SK-N-SH treated with all-trans-retinoic acid at 6 μM for 48 hours (cell line): ENCODE data around the gene RNF44.

ENCODE experiments used
- ATAC-seq: fragments of 200-7000 bp; cut with Tn5 transposase; 3 replicates; pipeline ENCODE4 v1.9.1; 2020; ENCODE audit warnings: mild to moderate bottlenecking, moderate library complexity
- ARNTL ChIP-seq: fragments of 450-650 bp; formaldehyde crosslinking; IDR thresholded peaks from 2 replicates; pipeline ENCODE4 v1.5.0; 2020; ENCODE audit warnings: low read depth, mild to moderate bottlenecking, moderate library complexity, borderline replicate concordance
- CSDC2 ChIP-seq: fragments of 250-450 bp; sonication (Bioruptor Pico); IDR thresholded peaks from 2 replicates; pipeline ENCODE4 v1.5.0; 2020; ENCODE audit warnings: mild to moderate bottlenecking, moderate library complexity
- GLIS3 ChIP-seq: fragments of 250-450 bp; sonication (Bioruptor Pico); IDR thresholded peaks from 2 replicates; pipeline ENCODE4 v1.5.0; 2020; ENCODE audit warnings: mild to moderate bottlenecking, moderate library complexity
- ISL1 ChIP-seq: fragments of 250-450 bp; sonication (Bioruptor Pico); IDR thresholded peaks from 2 replicates; pipeline ENCODE4 v2.1.2; 2022; ENCODE audit warnings: mild to moderate bottlenecking, moderate library complexity
- OSR1 ChIP-seq: fragments of 250-450 bp; sonication (Bioruptor Pico); IDR thresholded peaks from 2 replicates; pipeline ENCODE4 v1.8.0; 2022; ENCODE audit warnings: moderate library complexity, mild to moderate bottlenecking, inconsistent platforms
- PATZ1 ChIP-seq: fragments of 250-450 bp; sonication (Bioruptor Pico); IDR thresholded peaks from 2 replicates; pipeline ENCODE4 v1.8.0; 2020; ENCODE audit warnings: mild to moderate bottlenecking, moderate library complexity, borderline replicate concordance
- POU6F1 ChIP-seq: fragments of 250-450 bp; sonication (Bioruptor Pico); IDR thresholded peaks from 2 replicates; pipeline ENCODE4 v1.8.0; 2021; ENCODE audit warnings: low read depth, mild to moderate bottlenecking, moderate library complexity, borderline replicate concordance
- PPARA ChIP-seq: fragments of 250-450 bp; sonication (Bioruptor Pico); IDR thresholded peaks from 2 replicates; pipeline ENCODE4 v1.5.0; 2020; ENCODE audit warnings: mild to moderate bottlenecking, borderline replicate concordance
- SNAI2 ChIP-seq: fragments of 250-450 bp; sonication (Bioruptor Pico); IDR thresholded peaks from 2 replicates; pipeline ENCODE4 v1.5.0; 2020; ENCODE audit warnings: mild to moderate bottlenecking, moderate library complexity
- TCF4 ChIP-seq: fragments of 250-450 bp; sonication (Bioruptor Pico); IDR thresholded peaks from 2 replicates; pipeline ENCODE4 v1.8.0; 2021; ENCODE audit warnings: mild to moderate bottlenecking, moderate library complexity, borderline replicate concordance
- TOX ChIP-seq: fragments of 250-450 bp; sonication (Bioruptor Pico); IDR thresholded peaks from 2 replicates; pipeline ENCODE4 v1.8.0; 2021; ENCODE audit warnings: mild to moderate bottlenecking, moderate library complexity, borderline replicate concordance
- TSHZ2 ChIP-seq: fragments of 250-450 bp; sonication (Bioruptor Pico); IDR thresholded peaks from 2 replicates; pipeline ENCODE4 v1.5.0; 2020; ENCODE audit warnings: mild to moderate bottlenecking, moderate library complexity
- ZC3H10 ChIP-seq: fragments of 250-450 bp; sonication (Bioruptor Pico); IDR thresholded peaks from 2 replicates; pipeline ENCODE4 v1.5.1; 2021; ENCODE audit warnings: mild to moderate bottlenecking, moderate library complexity
- ZFP3 ChIP-seq: fragments of 250-450 bp; sonication (Bioruptor Pico); IDR thresholded peaks from 2 replicates; pipeline ENCODE4 v1.5.0; 2020; ENCODE audit warnings: mild to moderate bottlenecking, moderate library complexity
- ZFP30 ChIP-seq: fragments of 450-650 bp; formaldehyde crosslinking; IDR thresholded peaks from 2 replicates; pipeline ENCODE4 v1.5.0; 2022; ENCODE audit warnings: mild to moderate bottlenecking, moderate library complexity
- ZNF565 ChIP-seq: fragments of 450-650 bp; formaldehyde crosslinking; conservative IDR thresholded peaks from 2 replicates; pipeline ENCODE4 v1.5.0; 2020; ENCODE audit warnings: low read depth, mild to moderate bottlenecking, moderate library complexity
- ZNF70 ChIP-seq: fragments of 450-650 bp; formaldehyde crosslinking; IDR thresholded peaks from 2 replicates; pipeline ENCODE4 v1.5.0; 2020; ENCODE audit warnings: mild to moderate bottlenecking, moderate library complexity
- ZNF8 ChIP-seq: fragments of 450-650 bp; formaldehyde crosslinking; IDR thresholded peaks from 2 replicates; pipeline ENCODE4 v1.5.0; 2020; ENCODE audit warnings: mild to moderate bottlenecking, moderate library complexity
- TF ChIP-seq, protein P1 (sequence below): fragments of 250-450 bp; sonication (Bioruptor Pico); IDR thresholded peaks from 2 replicates; pipeline ENCODE4 v1.5.1; 2020; ENCODE audit warnings: low read depth, mild to moderate bottlenecking, moderate library complexity

Gene RNF44

DNA sequence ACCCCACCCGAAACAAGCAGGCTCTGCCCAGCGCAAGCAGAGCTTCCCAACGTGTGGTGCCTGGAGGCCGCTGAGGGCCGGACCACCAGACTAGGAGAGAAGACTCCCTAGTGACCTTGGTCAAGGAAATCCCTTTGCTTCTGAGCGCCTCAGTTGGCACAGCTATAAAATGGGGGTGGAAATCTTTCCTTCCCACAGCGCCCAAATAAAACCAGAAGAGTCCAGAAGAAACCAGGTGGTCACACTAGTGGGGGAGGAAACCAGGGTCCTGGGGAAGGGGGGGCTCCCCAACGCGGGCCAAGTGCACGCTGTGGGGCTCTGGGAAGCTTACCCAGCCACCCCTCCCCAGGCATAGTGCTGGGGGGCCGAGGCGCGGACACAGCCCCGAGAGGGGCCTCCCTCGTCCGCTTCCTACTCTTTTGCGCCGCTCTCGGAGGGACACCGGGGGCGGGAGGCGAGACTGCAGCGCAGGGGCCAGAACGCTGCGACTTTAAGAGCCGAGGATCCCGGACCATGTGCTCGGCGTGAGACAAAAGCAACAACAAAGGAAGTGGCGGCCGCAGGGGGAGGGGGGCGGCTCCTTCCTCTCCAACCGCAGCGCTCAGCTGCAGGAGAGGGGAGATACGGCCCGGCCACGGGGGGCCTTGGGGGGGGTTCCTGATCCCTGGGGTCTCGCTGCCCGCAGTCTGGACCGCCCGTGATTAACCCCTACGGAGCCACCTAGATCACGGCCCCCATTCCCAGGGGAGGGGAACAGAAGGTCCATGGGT lies 885 bp downstream of the RNF44 start:
- TF ChIP-seq PATZ1 (CRISPR knock-in tag) (peak; percentile 61; the same call in 1 of the 2 replicates), ZNF70 (no peak)
- peak; percentile 60 for ATAC-seq

GRCh38 chr5:176535664-176536131 lies 1.5 kb downstream of the RNF44 start:
- TF ChIP-seq PPARA (CRISPR knock-in tag): no peak
- no peak for TF ChIP-seq ISL1 (CRISPR knock-in tag)
- TF ChIP-seq TSHZ2 (CRISPR knock-in tag): no peak
- TF ChIP-seq ZFP3: no peak
- no peak for TF ChIP-seq ARNTL (CRISPR knock-in tag)
- TF ChIP-seq OSR1: no peak
- no peak for ATAC-seq

GRCh38 chr5:176535101-176535663 lies 2.0 kb downstream of the RNF44 start:
- TF ChIP-seq ZNF565 (CRISPR knock-in tag): no peak
- TF ChIP-seq ARNTL (CRISPR knock-in tag): no peak
- TF ChIP-seq, protein P1, sequence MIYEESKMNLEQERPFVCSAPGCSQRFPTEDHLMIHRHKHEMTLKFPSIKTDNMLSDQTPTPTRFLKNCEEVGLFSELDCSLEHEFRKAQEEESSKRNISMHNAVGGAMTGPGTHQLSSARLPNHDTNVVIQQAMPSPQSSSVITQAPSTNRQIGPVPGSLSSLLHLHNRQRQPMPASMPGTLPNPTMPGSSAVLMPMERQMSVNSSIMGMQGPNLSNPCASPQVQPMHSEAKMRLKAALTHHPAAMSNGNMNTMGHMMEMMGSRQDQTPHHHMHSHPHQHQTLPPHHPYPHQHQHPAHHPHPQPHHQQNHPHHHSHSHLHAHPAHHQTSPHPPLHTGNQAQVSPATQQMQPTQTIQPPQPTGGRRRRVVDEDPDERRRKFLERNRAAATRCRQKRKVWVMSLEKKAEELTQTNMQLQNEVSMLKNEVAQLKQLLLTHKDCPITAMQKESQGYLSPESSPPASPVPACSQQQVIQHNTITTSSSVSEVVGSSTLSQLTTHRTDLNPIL (CRISPR knock-in tag): no peak
- no peak for TF ChIP-seq ZFP30
- no peak for TF ChIP-seq POU6F1 (CRISPR knock-in tag)
- TF ChIP-seq, all 23 proteins: peak for 0
- no peak for ATAC-seq

DNA sequence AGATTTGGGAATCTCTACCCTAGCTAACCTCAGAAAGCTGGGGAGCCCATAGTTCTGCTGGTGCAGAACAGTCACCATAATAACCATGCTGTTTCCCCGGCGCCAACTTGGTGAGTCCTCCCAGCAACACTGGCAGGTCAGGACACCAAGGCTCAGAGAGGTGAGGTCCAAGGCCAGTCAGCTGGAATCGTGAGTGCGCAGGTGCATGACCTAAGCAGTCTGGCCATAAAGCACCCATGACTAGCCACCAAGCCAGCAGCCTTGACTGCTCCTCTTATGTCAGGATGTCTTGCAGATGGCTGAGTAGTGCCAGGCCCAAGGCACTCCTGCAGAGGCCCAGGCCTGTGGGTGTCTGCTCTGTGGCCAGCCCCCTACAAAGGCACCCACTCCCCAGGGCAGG lies 2.6 kb downstream of the RNF44 start:
- no peak for TF ChIP-seq GLIS3 (CRISPR knock-in tag)
- TF ChIP-seq SNAI2 (CRISPR knock-in tag): no peak
- no peak for TF ChIP-seq PPARA (CRISPR knock-in tag)
- TF ChIP-seq TOX (CRISPR knock-in tag): no peak
- TF ChIP-seq, protein P1 (CRISPR knock-in tag): no peak
- TF ChIP-seq ISL1 (CRISPR knock-in tag): no peak
- no peak for TF ChIP-seq ARNTL (CRISPR knock-in tag)
- TF ChIP-seq ZNF565 (CRISPR knock-in tag): no peak
- TF ChIP-seq TCF4: no peak
- no peak for TF ChIP-seq OSR1
- no peak for TF ChIP-seq CSDC2 (CRISPR knock-in tag)
- TF ChIP-seq ZNF8 (CRISPR knock-in tag): no peak
- TF ChIP-seq ZC3H10 (CRISPR knock-in tag): no peak
- no peak for TF ChIP-seq ZNF70
- no peak for TF ChIP-seq PATZ1 (CRISPR knock-in tag)
- no peak for ATAC-seq
